Measurements from ENCODE around the gene EEF2.

EEF2 gene

DNA sequence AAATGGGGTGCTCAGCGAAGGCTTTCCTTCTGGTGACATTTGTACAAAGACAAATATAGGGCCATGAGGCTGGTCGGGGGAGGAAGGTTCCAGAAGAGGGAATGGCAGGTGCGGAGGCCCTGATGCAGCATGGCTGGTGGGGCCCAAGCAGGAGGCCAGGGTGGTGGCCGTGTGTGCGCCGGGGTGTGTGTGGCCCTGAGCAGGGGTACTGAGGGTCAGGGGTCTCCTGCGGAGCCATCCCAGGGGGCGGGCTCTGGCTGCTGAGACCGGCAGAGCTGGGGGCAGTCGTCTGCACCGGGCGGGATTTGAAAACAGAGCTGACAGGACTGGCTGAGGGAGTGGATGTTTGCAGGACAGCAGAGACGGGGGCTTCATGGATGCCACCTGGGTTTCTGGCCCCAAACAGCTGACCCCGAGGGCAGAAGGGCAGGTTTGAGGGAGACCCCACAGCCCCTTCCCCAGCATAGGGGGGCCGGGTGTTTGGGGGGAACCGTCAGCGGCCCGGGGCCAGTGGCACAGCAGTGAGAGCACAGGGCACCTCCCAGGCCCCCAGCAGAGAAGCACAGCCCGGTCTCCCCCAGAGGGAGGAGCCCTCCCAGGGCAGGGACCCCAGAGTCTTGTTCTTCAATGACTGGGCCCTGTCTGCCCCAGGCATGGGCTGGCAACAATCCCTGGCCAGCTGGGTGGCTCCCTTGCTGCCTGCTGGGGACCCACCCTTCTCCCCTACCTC, 33.7 kb upstream of the EEF2 start:
- Histone ChIP-seq H3K36me3 (ENCODE audit: low read depth) (peaks cover 14% of the 10 kb centered on the region), H3K27me3 (ENCODE audit: insufficient read depth, poor library complexity, severe bottlenecking) (no peaks in the 10 kb centered on the region), H3K4me1 (ENCODE audit: insufficient read depth, poor library complexity, severe bottlenecking) (no peaks in the 10 kb centered on the region), H3K27ac (ENCODE audit: poor library complexity, severe bottlenecking) (no peak overlapping the region), H3K4me3 (ENCODE audit: severe bottlenecking) (no peak overlapping the region), H3K9me3 (ENCODE audit: severe bottlenecking) (no peaks in the 10 kb centered on the region)
- DNase-seq (ENCODE audit: low spot score) (no peak), ATAC-seq (ENCODE audit: low read depth) (no peak)
- TF ChIP-seq, protein P1, sequence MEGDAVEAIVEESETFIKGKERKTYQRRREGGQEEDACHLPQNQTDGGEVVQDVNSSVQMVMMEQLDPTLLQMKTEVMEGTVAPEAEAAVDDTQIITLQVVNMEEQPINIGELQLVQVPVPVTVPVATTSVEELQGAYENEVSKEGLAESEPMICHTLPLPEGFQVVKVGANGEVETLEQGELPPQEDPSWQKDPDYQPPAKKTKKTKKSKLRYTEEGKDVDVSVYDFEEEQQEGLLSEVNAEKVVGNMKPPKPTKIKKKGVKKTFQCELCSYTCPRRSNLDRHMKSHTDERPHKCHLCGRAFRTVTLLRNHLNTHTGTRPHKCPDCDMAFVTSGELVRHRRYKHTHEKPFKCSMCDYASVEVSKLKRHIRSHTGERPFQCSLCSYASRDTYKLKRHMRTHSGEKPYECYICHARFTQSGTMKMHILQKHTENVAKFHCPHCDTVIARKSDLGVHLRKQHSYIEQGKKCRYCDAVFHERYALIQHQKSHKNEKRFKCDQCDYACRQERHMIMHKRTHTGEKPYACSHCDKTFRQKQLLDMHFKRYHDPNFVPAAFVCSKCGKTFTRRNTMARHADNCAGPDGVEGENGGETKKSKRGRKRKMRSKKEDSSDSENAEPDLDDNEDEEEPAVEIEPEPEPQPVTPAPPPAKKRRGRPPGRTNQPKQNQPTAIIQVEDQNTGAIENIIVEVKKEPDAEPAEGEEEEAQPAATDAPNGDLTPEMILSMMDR (IDR thresholded peaks at IDR 0.05; ENCODE audit: poor library complexity, severe bottlenecking), result no peak

DNA sequence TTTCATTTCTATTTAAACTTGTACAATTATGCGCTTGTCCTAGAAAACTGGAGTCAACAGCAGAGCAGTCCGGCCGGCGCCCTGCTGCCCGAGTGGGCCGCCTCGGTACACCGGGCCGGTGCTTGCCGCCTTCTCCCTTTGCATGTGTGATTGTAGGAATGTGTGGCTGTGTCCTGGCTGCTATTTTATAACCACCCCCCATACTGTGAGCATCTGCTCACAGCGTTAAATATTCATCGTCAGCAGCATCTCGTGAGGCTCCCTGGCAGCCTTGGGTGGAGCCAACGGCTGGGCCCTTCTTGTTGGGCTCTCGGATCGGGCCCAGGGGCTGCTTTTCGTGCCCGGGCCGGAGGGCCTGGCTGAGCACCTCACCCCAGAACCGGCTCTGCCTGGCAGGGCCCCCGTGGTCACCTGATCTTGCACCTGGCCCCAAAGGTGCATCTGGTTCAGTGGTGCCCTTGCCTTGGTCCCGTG, 32.9 kb upstream of the EEF2 start:
- Histone ChIP-seq H3K4me3 (ENCODE audit: severe bottlenecking) (no peak overlapping the region), H3K9me3 (ENCODE audit: severe bottlenecking) (no peaks in the 10 kb centered on the region), H3K4me1 (ENCODE audit: insufficient read depth, poor library complexity, severe bottlenecking) (no peaks in the 10 kb centered on the region), H3K27ac (ENCODE audit: poor library complexity, severe bottlenecking) (no peak overlapping the region), H3K27me3 (ENCODE audit: insufficient read depth, poor library complexity, severe bottlenecking) (no peaks in the 10 kb centered on the region), H3K36me3 (ENCODE audit: low read depth) (peaks cover 21% of the 10 kb centered on the region)
- TF ChIP-seq, protein P1 (IDR thresholded peaks at IDR 0.05; ENCODE audit: poor library complexity, severe bottlenecking), result no peak
- no peak for DNase-seq (ENCODE audit: low spot score)
- no peak for ATAC-seq (ENCODE audit: low read depth)

DNA sequence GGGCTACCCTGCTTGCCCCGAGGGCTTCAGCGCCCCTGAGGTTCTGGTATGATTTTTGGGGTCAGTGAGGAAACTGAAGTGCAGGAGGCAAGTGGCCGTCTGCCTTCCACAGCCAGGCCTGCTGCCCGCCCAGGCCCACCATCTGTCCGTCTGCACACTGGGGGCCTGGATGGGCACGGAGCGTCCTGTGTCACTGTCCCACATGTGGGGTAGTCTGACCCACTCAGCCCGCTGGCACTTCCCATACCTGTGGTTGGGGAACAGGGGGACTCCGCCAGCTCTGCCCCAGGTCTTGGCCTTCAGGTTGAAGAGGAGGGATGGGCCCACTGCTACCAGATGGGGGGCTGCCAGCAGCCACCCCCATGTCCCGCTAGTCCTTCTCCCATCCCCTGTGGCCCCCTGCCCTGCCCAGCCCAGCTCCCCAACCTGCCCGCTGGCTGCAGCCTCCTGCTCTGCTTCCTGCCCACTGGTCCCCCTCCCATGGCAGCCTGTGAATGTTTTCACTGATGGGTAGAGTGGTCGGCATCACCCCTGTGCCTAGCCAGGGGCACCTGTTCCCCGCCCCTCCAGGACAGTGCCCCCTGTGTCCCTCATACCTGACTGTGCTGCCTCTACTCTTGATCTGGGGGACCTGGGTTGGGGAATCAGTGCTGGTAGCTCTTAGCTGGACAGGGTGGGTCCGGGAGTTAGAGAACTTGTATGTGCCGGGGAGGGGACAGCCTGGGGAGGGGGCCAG, 31.8 kb upstream of the EEF2 start:
- Histone ChIP-seq H3K4me3 (ENCODE audit: severe bottlenecking) (no peak overlapping the region), H3K27ac (ENCODE audit: poor library complexity, severe bottlenecking) (no peak overlapping the region), H3K4me1 (ENCODE audit: insufficient read depth, poor library complexity, severe bottlenecking) (no peaks in the 10 kb centered on the region), H3K27me3 (ENCODE audit: insufficient read depth, poor library complexity, severe bottlenecking) (no peaks in the 10 kb centered on the region), H3K36me3 (ENCODE audit: low read depth) (peaks cover 23% of the 10 kb centered on the region), H3K9me3 (ENCODE audit: severe bottlenecking) (no peaks in the 10 kb centered on the region)
- ATAC-seq (ENCODE audit: low read depth) (no peak), DNase-seq (ENCODE audit: low spot score) (no peak)
- TF ChIP-seq, protein P1 (IDR thresholded peaks at IDR 0.05; ENCODE audit: poor library complexity, severe bottlenecking), result no peak

DNA sequence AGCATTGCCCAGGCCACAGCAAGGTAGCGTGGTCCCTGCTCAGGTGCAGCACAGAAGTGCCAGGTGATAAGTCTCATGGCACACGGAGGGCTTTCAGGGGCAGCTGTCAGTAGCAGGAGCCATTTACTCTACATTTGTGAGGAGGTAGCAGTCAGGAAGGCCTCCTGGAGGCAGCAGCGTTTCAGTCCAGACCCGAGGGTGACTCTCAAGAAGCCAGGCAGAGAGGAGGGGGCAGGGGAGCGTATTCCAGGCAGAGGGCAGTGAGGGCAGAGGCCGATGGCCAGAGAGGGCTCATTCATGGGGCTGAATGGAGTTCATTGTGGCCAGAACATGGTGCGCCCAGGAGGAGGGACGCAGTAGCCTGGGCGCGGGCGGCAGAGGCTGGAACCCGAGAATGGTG, 31.2 kb upstream of the EEF2 start:
- Histone ChIP-seq H3K27me3 (ENCODE audit: insufficient read depth, poor library complexity, severe bottlenecking) (no peaks in the 10 kb centered on the region), H3K4me3 (ENCODE audit: severe bottlenecking) (no peak overlapping the region), H3K36me3 (ENCODE audit: low read depth) (peaks cover 21% of the 10 kb centered on the region), H3K27ac (ENCODE audit: poor library complexity, severe bottlenecking) (no peak overlapping the region), H3K9me3 (ENCODE audit: severe bottlenecking) (no peaks in the 10 kb centered on the region), H3K4me1 (ENCODE audit: insufficient read depth, poor library complexity, severe bottlenecking) (no peaks in the 10 kb centered on the region)
- DNase-seq (ENCODE audit: low spot score) (no peak), ATAC-seq (ENCODE audit: low read depth) (no peak)
- TF ChIP-seq, protein P1 (IDR thresholded peaks at IDR 0.05; ENCODE audit: poor library complexity, severe bottlenecking), result no peak

All from RWPE2 (cell line).